NK-92 (cell line): ENCODE data around the gene SPDYE8.
"Not testable (repeated sequence)": the region's sequence is repeated elsewhere in the genome, so short reads cannot be mapped to it uniquely, and the experiment has no call there.

Experiments
- DNase-seq: peaks from one replicate; lab custom pipeline; 2025; ENCODE audit not compliant: unreplicated experiment; lab: John Stamatoyannopoulos, UW

SPDYE8 gene, protein sequence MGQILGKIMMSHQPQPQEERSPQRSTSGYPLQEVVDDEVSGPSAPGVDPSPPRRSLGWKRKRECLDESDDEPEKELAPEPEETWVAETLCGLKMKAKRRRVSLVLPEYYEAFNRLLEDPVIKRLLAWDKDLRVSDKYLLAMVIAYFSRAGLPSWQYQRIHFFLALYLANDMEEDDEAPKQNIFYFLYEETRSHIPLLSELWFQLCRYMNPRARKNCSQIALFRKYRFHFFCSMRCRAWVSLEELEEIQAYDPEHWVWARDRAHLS

DNA sequence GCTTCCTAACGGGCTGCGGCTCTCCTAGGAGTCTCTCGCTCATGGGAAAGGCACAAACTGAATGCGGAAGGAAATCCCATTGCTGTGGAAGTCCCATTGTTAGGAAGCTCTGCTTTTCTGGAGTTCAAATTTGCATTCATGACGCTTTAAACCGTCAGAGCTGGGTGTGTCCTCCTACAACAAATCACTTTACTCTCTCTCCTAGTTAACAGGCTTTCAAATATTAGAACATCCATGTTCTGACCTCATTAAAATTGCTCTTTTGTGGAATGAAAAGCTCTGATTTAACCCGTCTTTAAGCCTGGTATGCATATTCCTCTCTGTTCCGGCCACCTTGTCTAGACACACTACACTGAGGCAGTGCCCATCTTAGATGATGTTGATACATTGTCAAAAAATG, at the start of gene SPDYE8:
Gene SPDYE8, minus strand, starts transcription at position 101 of the 400 bp plus-strand sequence. CDS start 1,800 bp downstream, outside the sequence.
- not testable (repeated sequence) for DNase-seq

DNA sequence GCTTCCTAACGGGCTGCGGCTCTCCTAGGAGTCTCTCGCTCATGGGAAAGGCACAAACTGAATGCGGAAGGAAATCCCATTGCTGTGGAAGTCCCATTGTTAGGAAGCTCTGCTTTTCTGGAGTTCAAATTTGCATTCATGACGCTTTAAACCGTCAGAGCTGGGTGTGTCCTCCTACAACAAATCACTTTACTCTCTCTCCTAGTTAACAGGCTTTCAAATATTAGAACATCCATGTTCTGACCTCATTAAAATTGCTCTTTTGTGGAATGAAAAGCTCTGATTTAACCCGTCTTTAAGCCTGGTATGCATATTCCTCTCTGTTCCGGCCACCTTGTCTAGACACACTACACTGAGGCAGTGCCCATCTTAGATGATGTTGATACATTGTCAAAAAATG, 28.2 kb upstream of the SPDYE8 start, which contains the start of gene SPDYE11:
Gene SPDYE11, minus strand, starts transcription at position 101 of the 400 bp plus-strand sequence. CDS start 1,800 bp downstream, outside the sequence.
- not testable (repeated sequence) for DNase-seq

DNA sequence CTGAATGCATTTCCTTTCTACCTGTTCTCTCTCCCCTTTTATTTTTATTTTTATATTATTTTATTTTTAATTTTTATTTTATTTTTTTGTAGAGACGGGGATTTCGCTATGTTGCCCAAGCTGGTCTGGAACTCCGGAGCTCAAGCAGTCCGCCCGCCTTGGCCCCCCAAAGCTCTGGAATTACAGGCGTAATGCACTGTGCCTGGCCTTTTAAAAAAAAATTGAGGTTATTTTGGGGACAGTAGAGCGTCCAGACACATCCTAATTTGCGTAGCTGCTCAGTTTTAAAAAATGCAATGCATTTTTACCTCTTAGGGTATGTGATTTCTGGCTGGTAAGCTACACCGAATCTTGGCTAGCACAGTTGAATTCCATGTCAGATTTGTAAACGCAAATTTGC, 23.1 kb downstream of the SPDYE8 start:
- not testable (repeated sequence) for DNase-seq

DNA sequence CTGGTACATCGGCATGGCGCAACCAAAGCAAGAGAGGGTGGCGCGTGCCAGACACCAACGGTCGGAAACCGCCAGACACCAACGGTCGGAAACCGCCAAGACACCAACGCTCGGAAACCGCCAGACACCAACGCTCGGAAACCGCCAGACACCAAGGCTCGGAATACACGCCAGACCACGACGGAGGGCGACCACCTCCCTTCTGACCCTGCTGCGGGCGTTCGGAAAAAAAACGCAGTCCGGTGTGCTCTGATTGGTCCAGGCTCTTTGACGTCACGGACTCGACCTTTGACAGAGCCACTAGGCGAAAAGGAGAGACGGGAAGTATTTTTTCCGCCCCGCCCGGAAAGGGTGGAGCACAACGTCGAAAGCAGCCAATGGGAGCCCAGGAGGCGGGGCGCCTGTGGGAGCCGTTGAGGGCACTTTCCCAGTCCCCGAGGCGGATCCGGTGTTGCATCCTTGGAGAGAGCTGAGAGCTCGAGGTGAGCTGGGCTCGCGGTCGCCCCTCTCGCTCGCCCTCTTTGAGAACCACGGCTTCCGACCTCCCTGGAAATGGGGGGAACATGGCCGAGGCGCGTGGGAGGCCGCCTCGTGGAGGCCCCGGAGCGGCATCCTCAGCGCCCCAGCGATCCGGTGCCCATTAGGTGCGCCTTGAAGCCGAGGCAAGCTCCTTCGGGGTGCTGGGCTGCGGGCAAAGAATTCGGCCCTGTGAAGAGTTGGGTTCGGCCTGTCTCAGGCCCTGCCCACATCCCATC, 23.7 kb downstream of the SPDYE8 start:
- not testable (repeated sequence) for DNase-seq

DNA sequence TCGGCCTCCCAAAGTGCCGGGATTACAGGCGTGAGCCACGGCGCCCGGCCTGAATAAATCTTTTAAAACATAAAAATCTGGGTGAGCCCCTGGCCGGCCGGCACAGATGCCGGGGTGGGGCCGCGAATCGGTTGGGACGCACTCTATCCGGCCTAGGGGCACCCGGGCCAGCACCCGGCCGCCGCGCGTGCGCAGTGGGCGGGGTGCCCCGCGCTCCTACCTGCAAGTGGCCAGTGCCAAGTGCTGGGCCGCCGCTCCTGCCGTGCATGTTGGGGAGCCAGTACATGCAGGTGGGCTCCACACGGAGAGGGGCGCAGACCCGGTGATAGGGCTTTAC, 24.2 kb downstream of the SPDYE8 start:
- not testable (repeated sequence) for DNase-seq

DNA sequence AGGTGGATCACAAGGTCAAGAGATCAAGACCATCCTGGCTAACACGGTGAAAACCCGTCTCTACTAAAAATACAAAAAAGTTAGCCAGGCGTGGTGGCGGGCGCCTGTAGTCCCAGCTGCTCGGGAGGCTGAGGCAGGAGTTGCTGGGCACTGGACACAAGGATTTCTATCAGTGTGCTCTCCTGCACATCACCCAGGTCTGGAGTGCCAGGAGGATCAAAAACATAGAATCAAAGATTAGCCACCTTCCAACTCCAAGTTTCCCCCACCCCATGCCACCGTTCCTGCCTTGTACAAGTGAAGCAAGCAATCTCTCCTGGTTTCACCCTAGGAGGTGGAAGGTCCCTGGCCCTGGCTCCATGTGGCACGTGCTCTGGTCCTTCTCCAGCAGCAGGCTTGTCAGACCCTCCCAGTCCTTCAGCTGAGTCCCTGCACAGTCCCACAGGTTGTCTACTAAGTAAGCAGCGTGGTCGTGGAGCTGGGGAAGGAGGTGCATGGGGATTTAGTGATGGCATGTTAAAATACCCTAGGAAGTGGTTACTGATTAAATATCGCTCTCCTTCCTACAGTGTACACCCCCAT, 31.6 kb downstream of the SPDYE8 start:
- DNase-seq = not testable (repeated sequence)

DNA sequence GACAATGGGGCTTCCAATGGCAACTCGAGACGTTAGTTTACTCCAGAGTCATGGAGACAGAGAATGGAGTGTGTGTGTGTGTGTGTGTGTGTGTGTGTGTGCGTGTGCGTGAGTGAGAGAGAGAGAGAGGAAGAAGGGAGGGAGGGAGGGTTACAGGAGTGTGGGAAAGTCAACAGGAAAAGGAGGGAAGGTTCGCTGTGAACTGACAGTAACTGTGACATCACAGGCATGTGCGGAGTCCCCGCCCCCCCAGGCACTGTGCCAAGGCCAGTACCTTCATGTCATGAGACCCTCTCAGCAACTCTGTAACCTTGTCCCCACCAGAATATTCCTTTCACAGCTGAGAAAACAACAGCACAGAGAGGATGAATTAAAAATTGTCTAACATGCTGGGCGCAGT, 32.1 kb downstream of the SPDYE8 start:
- DNase-seq = not testable (repeated sequence)

DNA sequence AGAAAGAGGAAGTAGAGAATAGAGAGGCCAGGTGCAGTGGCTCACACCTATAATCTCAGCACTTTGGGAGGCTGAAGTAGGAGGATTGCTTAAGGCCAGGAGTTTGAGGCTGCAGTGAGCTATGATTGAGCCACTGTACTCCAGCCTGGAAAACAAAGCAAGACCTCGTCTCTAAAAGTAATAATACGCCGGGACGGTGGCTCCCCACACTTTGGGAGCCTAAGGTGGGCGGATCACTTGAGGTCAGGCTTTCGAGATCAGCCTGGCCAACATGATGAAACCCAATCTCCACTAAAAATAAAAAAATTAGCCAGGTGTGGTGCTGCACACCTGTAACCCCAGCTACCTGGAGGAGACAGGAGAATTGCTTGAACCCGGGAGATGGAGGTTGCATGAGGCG, 34.1 kb downstream of the SPDYE8 start:
- not testable (repeated sequence) for DNase-seq

DNA sequence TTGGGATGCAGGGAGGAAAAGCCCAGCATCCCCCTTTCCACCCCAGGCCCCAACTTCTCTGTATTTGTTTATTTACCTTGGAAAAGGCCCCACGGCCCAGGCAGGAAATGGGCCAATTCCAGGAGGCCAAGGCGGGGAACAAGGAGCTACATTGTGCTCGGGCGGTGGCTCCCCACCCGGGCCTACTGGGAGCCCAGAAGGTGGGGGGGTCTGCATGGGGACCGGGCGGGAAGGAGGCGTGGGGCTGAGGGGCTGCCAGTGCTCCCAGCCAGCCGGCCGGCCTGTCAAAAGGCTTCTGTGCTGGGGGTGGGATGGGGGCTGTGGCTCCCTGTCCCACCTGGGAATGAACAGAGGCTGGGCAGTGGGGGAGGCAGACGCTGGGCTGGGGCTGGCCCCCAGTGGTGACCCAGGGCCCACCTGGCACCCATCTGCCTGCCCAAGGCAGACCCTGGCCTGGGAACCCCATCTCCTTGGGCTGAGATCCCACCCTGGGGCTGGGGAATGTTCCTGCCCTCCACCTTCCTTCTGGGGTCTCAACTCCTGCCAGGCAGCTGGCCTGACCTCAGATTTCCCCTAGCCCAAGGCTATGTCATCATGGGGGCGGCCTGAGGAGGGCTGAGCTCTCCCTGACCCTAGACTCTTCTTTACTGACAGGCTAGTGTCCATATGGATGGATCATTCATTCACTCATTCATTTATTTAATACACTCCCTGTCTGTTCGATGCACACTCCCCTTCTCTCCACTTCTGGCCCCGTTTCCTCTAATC, 39.2 kb downstream of the SPDYE8 start:
- not testable (repeated sequence) for DNase-seq

DNA sequence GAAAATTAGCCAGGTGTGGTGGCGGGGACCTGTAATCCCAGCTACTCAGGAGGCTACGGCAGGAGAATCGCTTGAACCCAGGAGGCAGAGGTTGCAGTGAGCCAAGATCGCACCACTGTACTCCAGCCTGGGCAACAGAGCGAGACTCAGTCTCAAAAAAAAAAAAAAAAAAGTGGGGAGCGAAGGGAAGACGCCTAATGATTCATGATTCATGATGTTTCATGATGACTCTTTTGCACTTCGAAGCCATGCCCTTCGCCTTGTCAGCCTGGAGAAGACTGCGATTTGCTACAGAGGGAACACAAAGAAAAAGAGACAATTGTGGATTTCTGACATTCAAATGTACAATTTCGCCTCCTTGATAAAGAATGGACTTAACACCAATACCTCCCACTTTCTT, 47.5 kb downstream of the SPDYE8 start:
- not testable (repeated sequence) for DNase-seq

DNA sequence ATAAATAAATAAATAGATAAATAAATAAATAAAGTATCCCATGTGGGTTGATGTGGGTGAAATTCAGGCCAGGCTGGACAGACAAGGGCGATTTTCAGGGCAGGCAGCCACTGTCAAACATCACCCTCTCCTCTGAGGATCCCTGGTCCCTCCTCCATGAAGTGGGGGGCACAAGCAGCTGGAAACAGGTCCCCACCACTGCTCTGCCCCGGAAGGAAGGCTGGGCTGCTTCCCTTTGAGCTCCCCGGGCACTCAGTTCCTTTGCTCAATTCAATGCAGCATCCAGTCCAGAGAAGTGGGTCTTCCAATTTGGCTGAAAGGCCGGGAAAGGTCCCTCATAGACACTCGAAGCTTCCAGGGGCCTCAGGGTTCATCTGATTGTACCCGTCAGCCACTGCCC, 49.2 kb downstream of the SPDYE8 start:
- not testable (repeated sequence) for DNase-seq

DNA sequence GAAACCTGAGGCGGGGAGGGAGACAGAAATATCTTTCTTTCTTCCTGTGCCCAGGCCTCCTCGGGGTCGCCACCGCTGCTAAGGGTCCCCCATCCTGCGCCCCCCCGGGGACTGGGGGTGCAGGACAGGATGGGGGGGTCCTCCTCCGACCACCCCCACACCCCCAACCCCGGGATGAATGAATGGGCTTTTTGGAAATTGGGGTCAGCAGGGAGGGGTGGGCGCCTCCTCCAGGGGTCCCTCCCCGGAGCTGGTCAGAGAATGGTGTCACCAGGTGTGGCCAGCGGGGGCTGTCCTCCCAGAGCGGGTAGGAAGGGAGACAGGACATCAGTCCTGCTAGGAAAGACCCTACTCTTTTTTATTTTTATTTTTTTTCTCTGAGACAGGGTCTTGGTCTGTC, 53.1 kb downstream of the SPDYE8 start:
- DNase-seq = not testable (repeated sequence)

DNA sequence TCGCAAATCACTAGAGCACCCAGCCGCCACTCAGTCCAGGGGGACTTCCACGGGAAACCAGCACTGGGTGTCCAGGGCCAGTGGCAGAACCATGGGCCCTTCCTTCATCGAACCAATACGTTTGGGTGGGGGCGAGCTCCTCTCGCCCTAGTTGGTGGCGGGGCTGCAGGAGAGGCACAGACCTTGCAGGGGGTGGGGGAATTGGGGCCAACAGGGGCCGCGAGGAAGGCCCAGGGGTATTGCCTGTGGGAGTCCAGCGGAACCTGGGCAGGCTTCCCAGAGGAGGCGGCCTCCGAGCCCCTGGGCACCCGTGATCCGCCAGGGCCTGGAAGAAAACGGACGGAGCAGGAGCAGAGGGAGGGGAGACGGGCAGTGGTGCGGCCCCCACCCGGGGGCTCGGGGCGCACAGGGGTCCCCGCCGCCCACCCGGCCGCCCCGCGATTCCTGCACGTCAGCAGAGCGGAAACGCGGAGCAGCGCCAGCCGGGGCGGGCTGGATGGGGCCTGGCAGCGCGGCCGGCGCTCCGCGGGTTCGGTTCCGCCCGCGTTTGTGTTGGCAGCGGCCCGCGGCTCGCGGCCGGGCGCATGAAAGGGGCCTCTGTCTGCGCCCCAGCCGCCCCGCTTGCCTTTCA, 53.8 kb downstream of the SPDYE8 start:
- DNase-seq = not testable (repeated sequence)

DNA sequence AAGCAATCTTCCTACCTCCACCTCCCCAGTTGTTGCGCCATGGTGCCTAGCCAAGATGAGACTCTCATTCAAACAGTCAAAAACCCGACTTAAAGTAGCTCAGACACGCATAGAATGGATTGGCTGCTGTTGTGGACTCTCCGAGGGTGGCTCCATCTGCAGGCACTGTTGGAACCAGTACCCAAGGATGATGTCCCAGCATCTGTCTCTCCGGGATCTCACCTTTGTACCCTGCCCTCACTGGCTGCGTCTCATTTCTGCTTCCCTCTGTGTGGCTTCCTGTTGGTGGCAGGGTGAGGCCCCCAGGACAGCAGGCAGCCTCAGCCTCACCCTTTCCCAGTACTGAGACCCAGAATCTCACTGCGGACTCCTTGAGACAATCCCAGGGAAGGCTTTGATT, 54.8 kb downstream of the SPDYE8 start:
- not testable (repeated sequence) for DNase-seq

DNA sequence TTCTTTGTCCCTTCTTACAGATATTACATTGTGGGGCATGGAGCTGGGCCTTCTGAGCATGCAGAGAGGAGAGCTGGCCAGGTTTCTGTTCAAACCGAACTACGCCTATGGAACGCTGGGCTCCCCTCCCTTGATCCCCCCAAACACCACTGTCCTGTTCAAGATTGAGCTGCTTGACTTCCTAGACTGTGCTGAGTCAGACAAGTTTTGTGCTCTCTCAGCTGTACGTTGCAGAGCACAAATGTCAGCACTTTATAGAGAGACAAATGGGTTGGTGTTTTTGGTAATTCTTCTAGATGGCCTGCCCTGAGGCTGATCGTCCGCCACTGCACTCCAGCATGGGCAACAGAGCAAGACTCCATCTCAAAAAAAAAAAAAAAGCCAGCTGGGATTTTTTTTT, 58.1 kb downstream of the SPDYE8 start:
- not testable (repeated sequence) for DNase-seq
